Prostate gland (tissue), 2 donors: Measurements from ENCODE around the gene ATP6V0E2. TPM values are rescaled to one million over a fixed set of nuclear protein-coding genes. Genes with fewer than 3 reads are reported as not detected.

Experiments
- DNase-seq: peaks from one replicate; pipeline ENCODE4 v3.0.0-alpha.2; 2019; ENCODE audit warnings: low spot score
- H3K27ac ChIP-seq, 2 donors: fragments of 200-600 bp; sonication (generic); 2 replicates each; pipeline ENCODE4 v1.5.1; 2017 to 2019
- H3K27me3 ChIP-seq: fragments of 200-600 bp; sonication (generic); replicated peaks from 2 replicates; pipeline ENCODE4 v1.5.1; 2019; ENCODE audit not compliant: insufficient read depth
- H3K36me3 ChIP-seq, 2 donors: fragments of 200-600 bp; sonication (generic); 1 replicate in 1 of 2; 2 replicates in 1 of 2; pipeline versions ENCODE4 v1.5.1 to v1.8.1; 2017 to 2019
- H3K4me1 ChIP-seq: fragments of 200-600 bp; sonication (generic); replicated peaks from 2 replicates; pipeline ENCODE4 v1.5.1; 2019
- H3K4me3 ChIP-seq, 2 donors: fragments of 200-600 bp; sonication (generic); 2 replicates each; pipeline ENCODE4 v1.5.1; 2017 to 2019
- H3K9me3 ChIP-seq: fragments of 200-600 bp; sonication (generic); 2 replicates; pipeline ENCODE4 v1.5.1; 2017
- CTCF ChIP-seq, 4 experiments: fragments of 200-600 bp in 2 of 4; fragments of 450-650 bp in 2 of 4; sonication (generic) in 2 of 4; IDR thresholded peaks; 1 replicate in 3 of 4; 2 replicates in 1 of 4; pipeline ENCODE4 v1.5.1; 2016 to 2019; ENCODE audit warnings: antibody characterized with exemption in 4 of 4, mild to moderate bottlenecking in 2 of 4, moderate library complexity in 2 of 4
- POLR2A ChIP-seq: fragments of 450-650 bp; IDR thresholded peaks from one replicate; pipeline ENCODE4 v1.6.1; 2016; ENCODE audit warnings: antibody characterized with exemption, mild to moderate bottlenecking
- POLR2AphosphoS5 ChIP-seq: sonication (generic); formaldehyde crosslinking; IDR thresholded peaks from one replicate; pipeline ENCODE4 v1.6.1; 2017; ENCODE audit warnings: antibody characterized with exemption
- WGBS: methylation state at CpG from one replicate; pipeline ENCODE4 v1.1.5; 2018; 5-methylcytosine and 5-hydroxymethylcytosine counted together
- intact Hi-C: fragments of 100-400 bp; cut with DNase I; formaldehyde crosslinking; loops from one replicate; pipeline ENCODE4 v1.14.2; 2022
- total RNA-seq, 2 donors: library from RNA; depleted of rRNA; stranded (reverse); fragments of >200 nt; gene quantifications; one replicate each; pipeline ENCODE4 v1.1.0, GENCODE V29; 2016

The ATP6V0E2 gene
- total RNA-seq, 2 donors from 2014 or later = 67.3 to 95.3 TPM

GRCh38 chr7:149879271-149879743, 5.5 kb downstream of the ATP6V0E2 start:
- TF ChIP-seq POLR2A (no peak), CTCF (IDR thresholded peaks at IDR 0.05) (no peak), POLR2AphosphoS5 (no peak)
- intact Hi-C loops = no loop called here
- Histone ChIP-seq H3K36me3 (no peaks in the 10 kb centered on the region), H3K9me3 (no peaks in the 10 kb centered on the region), H3K27ac (no peak overlapping the region), H3K4me3 (no peak overlapping the region), H3K27me3 (no peaks in the 10 kb centered on the region), H3K4me1 (no peaks in the 10 kb centered on the region)
- WGBS = 84% methylated on average over 14 of the region's 14 CpGs
- DNase-seq = peak; percentile 3

DNA sequence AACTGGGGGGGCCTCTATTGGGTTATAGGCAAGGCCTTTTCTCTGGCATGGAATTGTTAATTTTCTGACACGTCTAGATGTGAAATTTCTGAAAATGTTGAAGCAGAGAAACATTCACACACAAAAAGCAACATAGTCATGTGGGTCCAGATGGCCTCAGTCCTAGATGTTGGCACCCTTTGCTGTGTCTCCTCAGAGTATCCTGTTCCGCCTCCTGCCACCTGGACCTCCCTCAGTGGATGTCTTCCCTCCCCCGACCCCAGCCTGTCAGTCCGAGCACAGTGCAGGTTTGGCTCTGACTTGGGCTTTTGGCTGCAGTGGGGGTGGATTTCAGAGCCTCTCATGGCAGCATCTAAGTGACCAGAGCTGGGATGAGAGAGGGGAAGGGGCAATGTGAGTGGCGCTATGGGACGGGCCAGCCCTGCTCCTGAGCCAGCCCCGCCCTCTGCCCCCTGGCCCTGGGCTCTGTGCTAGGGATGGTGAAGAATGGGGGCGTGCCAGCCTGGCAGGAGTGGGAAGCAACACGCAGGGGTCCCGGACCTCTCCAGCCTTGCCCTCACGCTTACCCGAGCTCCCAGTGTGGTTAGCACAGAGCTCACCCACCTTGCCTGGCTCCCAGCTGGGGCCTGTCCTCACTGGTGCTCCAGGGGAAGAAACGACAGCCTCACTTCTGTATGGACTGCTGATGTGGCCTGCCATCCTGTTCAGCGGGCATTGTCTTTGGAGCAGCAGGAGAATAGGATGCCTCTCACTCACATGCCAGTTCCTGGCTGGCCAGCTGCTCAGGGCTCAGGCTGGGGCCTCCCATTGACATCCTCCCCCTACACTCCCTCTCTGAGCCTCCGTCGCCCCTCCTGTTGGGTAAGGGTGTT, 6.2 kb downstream of the ATP6V0E2 start:
- intact Hi-C loops = loop anchor here (10.0 kb wide), 1 partner anchor 395 kb away; no protein-coding TSS in a partner anchor
- no peak overlapping the region for H3K4me3 ChIP-seq
- TF ChIP-seq POLR2A (no peak), POLR2AphosphoS5 (no peak), CTCF (IDR thresholded peaks at IDR 0.05) (no peak)
- no peaks in the 10 kb centered on the region for H3K4me1 ChIP-seq
- WGBS = 87% methylated on average over 16 of the region's 16 CpGs
- H3K27ac ChIP-seq = no peak overlapping the region
- no peaks in the 10 kb centered on the region for H3K36me3 ChIP-seq
- H3K27me3 ChIP-seq = no peaks in the 10 kb centered on the region
- peak; percentile 3 for DNase-seq
- no peaks in the 10 kb centered on the region for H3K9me3 ChIP-seq

GRCh38 chr7:149880638-149881311, 7.0 kb downstream of the ATP6V0E2 start:
- no peaks in the 10 kb centered on the region for H3K4me1 ChIP-seq
- H3K4me3 ChIP-seq = no peak overlapping the region
- H3K36me3 ChIP-seq = no peaks in the 10 kb centered on the region
- no peaks in the 10 kb centered on the region for H3K9me3 ChIP-seq
- peak; percentile 3 for DNase-seq
- no peak overlapping the region for H3K27ac ChIP-seq
- 32% methylated on average over 14 of the region's 14 CpGs for WGBS
- intact Hi-C loops = loop anchor here (10.0 kb wide), 1 partner anchor 394 kb away; no protein-coding TSS in a partner anchor
- no peaks in the 10 kb centered on the region for H3K27me3 ChIP-seq
- TF ChIP-seq CTCF (IDR thresholded peaks at IDR 0.05) (no peak), POLR2A (no peak), POLR2AphosphoS5 (no peak)

DNA sequence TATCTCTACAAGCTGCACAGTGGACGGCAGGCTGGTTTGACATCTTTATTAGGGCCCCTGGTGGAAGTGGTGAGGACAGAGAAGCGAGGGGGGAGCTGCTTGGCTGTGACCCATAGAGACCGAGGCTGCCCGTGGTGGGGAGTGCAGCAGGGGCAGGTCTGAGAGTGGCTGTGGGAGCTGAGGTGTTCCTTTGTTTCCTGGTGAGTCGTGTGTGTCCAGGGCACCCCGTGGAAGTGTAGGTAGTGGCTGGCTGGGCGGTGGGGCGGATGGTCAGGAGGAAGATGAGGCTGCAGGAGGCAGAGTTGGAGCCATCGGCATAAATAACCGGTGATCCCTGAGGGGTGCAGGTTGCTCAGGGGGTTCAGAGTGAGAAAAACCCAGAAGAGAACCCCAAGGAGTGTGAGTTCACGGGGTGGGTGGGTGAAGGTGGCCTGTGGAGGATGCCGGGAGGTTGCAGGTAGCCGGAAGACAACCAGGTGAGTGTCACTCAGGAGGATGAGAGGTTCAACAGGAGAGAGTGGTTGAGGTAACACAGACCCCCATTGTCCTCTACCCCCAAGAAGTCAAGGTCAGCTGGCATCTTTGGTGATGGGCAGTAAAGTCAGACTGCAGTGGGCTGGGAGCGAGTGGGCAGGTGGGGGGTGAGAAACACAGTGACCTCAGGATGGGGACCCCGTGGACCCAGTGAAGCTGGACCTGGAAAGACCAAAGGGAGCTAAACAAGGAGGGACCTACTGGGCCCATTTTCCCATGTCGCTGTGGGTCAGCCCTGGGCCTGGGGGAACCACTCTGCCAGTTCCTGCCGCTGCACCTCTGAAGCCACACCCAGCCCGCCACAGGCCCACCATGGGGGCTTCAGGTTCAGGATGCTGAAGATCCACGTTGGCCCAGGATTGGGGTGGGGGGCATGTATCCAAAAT, 7.8 kb downstream of the ATP6V0E2 start:
- TF ChIP-seq CTCF (IDR thresholded peaks at IDR 0.05) (no peak), POLR2A (no peak), POLR2AphosphoS5 (no peak)
- Histone ChIP-seq H3K27me3 (no peaks in the 10 kb centered on the region), H3K4me1 (no peaks in the 10 kb centered on the region), H3K4me3 (no peak overlapping the region), H3K9me3 (no peaks in the 10 kb centered on the region), H3K27ac (no peak overlapping the region), H3K36me3 (no peaks in the 10 kb centered on the region)
- DNase-seq = no peak
- WGBS = 77% methylated on average over 19 of the region's 19 CpGs
- intact Hi-C loops = loop anchor here (10.0 kb wide), 1 partner anchor 393 kb away; no protein-coding TSS in a partner anchor
